GM21825 (cell line): ENCODE measurements around the gene GNAT1.

Experiments
- ATAC-seq: cut with Tn5 transposase; IDR thresholded peaks from one replicate; pipeline ENCODE4 v1.9.1; 2021; ENCODE audit warnings: mild to moderate bottlenecking, moderate library complexity; ENCODE audit not compliant: unreplicated experiment

GNAT1 gene

GRCh38 chr3:50190936-50191660 lies at the start of gene GNAT1:
Gene GNAT1, plus strand, starts transcription at chr3:50191610. Its CDS starts 116 bp downstream, at chr3:50191726.
- ATAC-seq: no peak

- ATAC-seq: no peak
Measured at GRCh38 chr3:50146316-50146901, 45.0 kb upstream of the GNAT1 start.

GRCh38 chr3:50147016-50147415 lies 44.4 kb upstream of the GNAT1 start:
- ATAC-seq: no peak

- ATAC-seq: no peak
Measured at GRCh38 chr3:50147447-50147846, 44.0 kb upstream of the GNAT1 start.

- ATAC-seq: no peak
Measured at GRCh38 chr3:50147861-50148260, 43.5 kb upstream of the GNAT1 start.

- no peak for ATAC-seq
Measured at GRCh38 chr3:50150404-50150750, 41.0 kb upstream of the GNAT1 start.

- ATAC-seq: no peak
Measured at GRCh38 chr3:50150863-50151686, 40.3 kb upstream of the GNAT1 start.

GRCh38 chr3:50151728-50152127 lies 39.7 kb upstream of the GNAT1 start:
- no peak for ATAC-seq

- no peak for ATAC-seq
Measured at GRCh38 chr3:50153782-50154475, 37.5 kb upstream of the GNAT1 start.

GRCh38 chr3:50154476-50154839 lies 37.0 kb upstream of the GNAT1 start:
- peak; percentile 18 for ATAC-seq

GRCh38 chr3:50154840-50155490 lies 36.4 kb upstream of the GNAT1 start, which contains the start of gene SEMA3F:
Gene SEMA3F, plus strand, starts transcription at chr3:50155324. Its CDS starts 4,299 bp downstream, at chr3:50159623.
- ATAC-seq: peak; percentile 70

GRCh38 chr3:50155491-50155878 lies 35.9 kb upstream of the GNAT1 start:
- ATAC-seq: no peak

- ATAC-seq: no peak
Measured at GRCh38 chr3:50155891-50156290, 35.5 kb upstream of the GNAT1 start.

- no peak for ATAC-seq
Measured at GRCh38 chr3:50156549-50157493, 34.6 kb upstream of the GNAT1 start.

- ATAC-seq: no peak
Measured at GRCh38 chr3:50157827-50158529, 33.4 kb upstream of the GNAT1 start.

- no peak for ATAC-seq
Measured at GRCh38 chr3:50158530-50159146, 32.8 kb upstream of the GNAT1 start.

- no peak for ATAC-seq
Measured at GRCh38 chr3:50160561-50160983, 30.8 kb upstream of the GNAT1 start.

GRCh38 chr3:50161320-50161719 lies 30.1 kb upstream of the GNAT1 start:
- ATAC-seq: no peak
